ENCODE results near the gene PICK1. TPM values are rescaled to one million over a fixed set of nuclear protein-coding genes. Genes with fewer than 3 reads are reported as not detected.

PICK1 gene
- total RNA-seq, 2 experiments from 2014 or later: 19.2 to 23.8 TPM

DNA sequence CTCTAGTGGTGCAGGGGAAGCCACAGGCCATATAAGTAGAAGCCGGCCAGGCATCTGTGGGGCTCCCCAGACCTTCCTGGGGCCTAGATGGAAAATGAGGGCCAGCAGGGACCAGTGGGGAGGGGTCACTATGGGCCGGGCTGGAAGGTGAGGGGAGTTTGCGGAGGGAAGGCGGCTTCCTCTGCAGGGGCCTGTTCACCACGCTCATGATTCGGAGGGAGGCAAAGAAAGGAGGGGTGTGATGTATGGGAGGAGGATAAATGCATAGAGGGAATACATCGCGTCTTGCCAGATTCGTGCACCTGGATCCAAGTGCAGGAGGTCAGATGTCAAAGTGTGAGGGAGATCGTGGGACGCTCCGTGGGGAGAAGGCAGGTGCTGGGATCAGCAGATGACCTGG lies 19.9 kb downstream of the PICK1 start:
- ChIA-PET CTCF (ENCODE audit: unreplicated experiment) (no interaction called here), POLR2A (no interaction called here)
- no peak for DNase-seq (ENCODE audit: low spot score)
- no peaks in the 10 kb centered on the region for H3K4me1 ChIP-seq (ENCODE audit: insufficient read depth, low read length, poor library complexity, severe bottlenecking)
- TF ChIP-seq EZH2phosphoT487 (IDR thresholded peaks at IDR 0.05; ENCODE audit: borderline replicate concordance, low read depth, low read length): no peak
- TF ChIP-seq CTCF (conservative IDR thresholded peaks at IDR 0.05; ENCODE audit: low read length): no peak
- no TSS peak for BruUV-seq (replicated peaks)
- H3K4me2 ChIP-seq (ENCODE audit: low read length): no peak overlapping the region
- intact Hi-C loops (cut with micrococcal nuclease; ENCODE audit: unreplicated experiment): no loop called here
- H3K79me2 ChIP-seq (ENCODE audit: insufficient read depth, low read depth, low read length): no peaks in the 10 kb centered on the region
- H3K9me2 ChIP-seq (ENCODE audit: insufficient read depth, low read length): no peaks in the 10 kb centered on the region
- H3K36me3 ChIP-seq (ENCODE audit: insufficient read depth, low read length): no peaks in the 10 kb centered on the region
- no peak overlapping the region for H2AFZ ChIP-seq (ENCODE audit: low read length)
- no peak overlapping the region for H3K4me3 ChIP-seq (ENCODE audit: low read depth, low read length, poor library complexity, severe bottlenecking)
- H4K20me1 ChIP-seq (ENCODE audit: insufficient read depth, low read length): no peaks in the 10 kb centered on the region
- H3K27ac ChIP-seq (ENCODE audit: low read depth, low read length, poor library complexity, severe bottlenecking): no peak overlapping the region
- no peaks in the 10 kb centered on the region for H3K9me3 ChIP-seq (ENCODE audit: low read length)

GRCh38 chr22:38077595-38077994 lies 20.4 kb downstream of the PICK1 start:
- POLR2A ChIA-PET: no interaction called here
- intact Hi-C loops (cut with micrococcal nuclease; ENCODE audit: unreplicated experiment): no loop called here

More at GRCh38 chr22:38077595-38077994, 20.4 kb downstream of the PICK1 start:
- DNase-seq (ENCODE audit: low spot score): no peak
- H3K4me1 ChIP-seq (ENCODE audit: insufficient read depth, low read length, poor library complexity, severe bottlenecking): no peaks in the 10 kb centered on the region
- H3K9me3 ChIP-seq (ENCODE audit: low read length): no peaks in the 10 kb centered on the region
- no peak overlapping the region for H2AFZ ChIP-seq (ENCODE audit: low read length)
- H3K36me3 ChIP-seq (ENCODE audit: insufficient read depth, low read length): no peaks in the 10 kb centered on the region
- H3K79me2 ChIP-seq (ENCODE audit: insufficient read depth, low read depth, low read length): no peaks in the 10 kb centered on the region
- H3K4me2 ChIP-seq (ENCODE audit: low read length): no peak overlapping the region
- no peaks in the 10 kb centered on the region for H3K9me2 ChIP-seq (ENCODE audit: insufficient read depth, low read length)
- no peaks in the 10 kb centered on the region for H4K20me1 ChIP-seq (ENCODE audit: insufficient read depth, low read length)
- no peak for TF ChIP-seq CTCF (conservative IDR thresholded peaks at IDR 0.05; ENCODE audit: low read length)
- no peak for TF ChIP-seq EZH2phosphoT487 (IDR thresholded peaks at IDR 0.05; ENCODE audit: borderline replicate concordance, low read depth, low read length)
- no peak overlapping the region for H3K27ac ChIP-seq (ENCODE audit: low read depth, low read length, poor library complexity, severe bottlenecking)
- BruUV-seq (replicated peaks): no TSS peak
- no peak overlapping the region for H3K4me3 ChIP-seq (ENCODE audit: low read depth, low read length, poor library complexity, severe bottlenecking)
- CTCF ChIA-PET (ENCODE audit: unreplicated experiment): no interaction called here

All from OCI-LY7 (cell line).